MV-4-11 (cell line): ENCODE data around the gene ADAMTS17.

Source experiments
- DNase-seq: peaks from one replicate; lab custom pipeline; 2025; lab: John Stamatoyannopoulos, UW

ADAMTS17 gene, protein sequence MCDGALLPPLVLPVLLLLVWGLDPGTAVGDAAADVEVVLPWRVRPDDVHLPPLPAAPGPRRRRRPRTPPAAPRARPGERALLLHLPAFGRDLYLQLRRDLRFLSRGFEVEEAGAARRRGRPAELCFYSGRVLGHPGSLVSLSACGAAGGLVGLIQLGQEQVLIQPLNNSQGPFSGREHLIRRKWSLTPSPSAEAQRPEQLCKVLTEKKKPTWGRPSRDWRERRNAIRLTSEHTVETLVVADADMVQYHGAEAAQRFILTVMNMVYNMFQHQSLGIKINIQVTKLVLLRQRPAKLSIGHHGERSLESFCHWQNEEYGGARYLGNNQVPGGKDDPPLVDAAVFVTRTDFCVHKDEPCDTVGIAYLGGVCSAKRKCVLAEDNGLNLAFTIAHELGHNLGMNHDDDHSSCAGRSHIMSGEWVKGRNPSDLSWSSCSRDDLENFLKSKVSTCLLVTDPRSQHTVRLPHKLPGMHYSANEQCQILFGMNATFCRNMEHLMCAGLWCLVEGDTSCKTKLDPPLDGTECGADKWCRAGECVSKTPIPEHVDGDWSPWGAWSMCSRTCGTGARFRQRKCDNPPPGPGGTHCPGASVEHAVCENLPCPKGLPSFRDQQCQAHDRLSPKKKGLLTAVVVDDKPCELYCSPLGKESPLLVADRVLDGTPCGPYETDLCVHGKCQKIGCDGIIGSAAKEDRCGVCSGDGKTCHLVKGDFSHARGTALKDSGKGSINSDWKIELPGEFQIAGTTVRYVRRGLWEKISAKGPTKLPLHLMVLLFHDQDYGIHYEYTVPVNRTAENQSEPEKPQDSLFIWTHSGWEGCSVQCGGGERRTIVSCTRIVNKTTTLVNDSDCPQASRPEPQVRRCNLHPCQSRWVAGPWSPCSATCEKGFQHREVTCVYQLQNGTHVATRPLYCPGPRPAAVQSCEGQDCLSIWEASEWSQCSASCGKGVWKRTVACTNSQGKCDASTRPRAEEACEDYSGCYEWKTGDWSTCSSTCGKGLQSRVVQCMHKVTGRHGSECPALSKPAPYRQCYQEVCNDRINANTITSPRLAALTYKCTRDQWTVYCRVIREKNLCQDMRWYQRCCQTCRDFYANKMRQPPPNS

DNA sequence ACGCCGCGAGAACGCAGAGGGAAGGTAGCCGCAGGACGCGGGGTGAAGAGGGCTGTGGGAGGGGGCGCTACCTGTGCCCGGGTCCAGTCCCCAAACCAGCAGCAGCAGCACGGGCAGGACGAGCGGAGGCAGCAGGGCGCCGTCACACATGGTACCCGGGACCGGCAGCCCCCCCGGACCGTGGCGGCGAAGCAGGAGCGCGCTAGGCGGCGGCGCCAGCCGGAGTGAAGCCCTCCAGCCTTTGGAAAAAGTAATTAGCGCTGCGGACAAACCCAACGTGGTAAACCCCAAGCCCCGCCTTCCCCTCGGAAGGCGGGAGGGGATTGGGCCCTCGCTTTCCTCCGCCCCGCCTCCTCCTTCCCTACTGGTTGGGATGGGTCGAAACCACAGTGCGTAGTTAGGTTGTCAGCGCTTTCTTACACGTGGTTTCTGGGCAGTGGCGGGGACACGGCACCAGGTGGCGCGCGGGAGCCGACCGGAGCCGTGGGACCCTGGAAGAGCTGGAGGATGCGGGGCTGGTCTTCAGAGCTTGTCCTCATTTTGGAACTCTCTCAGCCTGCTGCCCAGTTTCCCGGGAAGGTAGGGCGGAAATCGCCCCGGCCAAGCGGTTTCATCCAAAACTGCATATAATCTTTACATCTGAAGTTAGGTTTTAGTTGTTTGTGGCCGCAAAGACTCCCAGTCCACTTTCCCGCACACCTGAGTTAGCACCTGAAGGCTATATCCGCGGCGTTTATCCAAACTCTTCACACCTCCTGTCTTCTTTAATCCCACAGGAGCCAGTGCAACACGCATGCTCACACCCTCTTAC lies at the start of gene ADAMTS17:
Gene ADAMTS17, minus strand, starts transcription at position 226 of the 811 bp plus-strand sequence. Its CDS starts 76 bp downstream, at position 150.
- peak; percentile 96 for DNase-seq

DNA sequence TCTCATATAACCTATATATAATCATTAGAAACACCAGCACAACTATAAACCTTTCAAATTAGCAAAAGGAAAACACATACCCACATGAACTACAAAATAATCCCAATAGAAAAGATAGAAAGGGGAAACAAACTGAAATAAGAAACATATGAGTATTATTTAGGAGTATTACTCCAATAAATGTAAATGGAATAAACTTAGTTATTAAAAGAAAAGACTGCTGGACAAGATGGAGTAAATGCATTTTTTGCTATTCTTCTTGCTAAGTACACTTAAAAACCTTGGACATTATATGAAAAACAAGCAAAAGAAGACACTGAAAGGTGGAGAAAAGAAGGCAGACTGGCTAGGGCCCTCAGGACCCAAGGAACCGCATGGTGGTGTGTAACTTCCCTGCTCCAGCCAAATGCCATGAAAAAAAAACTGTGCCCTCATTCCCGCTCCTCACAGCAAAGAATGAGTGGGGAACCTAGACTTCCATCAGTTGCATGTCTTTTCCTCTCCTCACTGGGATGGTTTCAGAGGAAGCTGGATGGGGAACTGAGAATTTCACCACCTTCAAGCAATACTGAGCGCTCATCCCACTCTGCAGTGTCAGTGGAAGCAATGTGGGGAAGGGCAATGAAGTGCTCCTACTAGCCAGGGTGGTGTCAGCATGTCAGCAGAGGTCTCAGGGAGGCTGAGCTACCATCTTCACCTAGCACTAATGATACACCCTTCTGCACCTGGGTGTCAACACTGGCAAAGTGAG lies 43.7 kb upstream of the ADAMTS17 start:
- peak; percentile 47 for DNase-seq

DNA sequence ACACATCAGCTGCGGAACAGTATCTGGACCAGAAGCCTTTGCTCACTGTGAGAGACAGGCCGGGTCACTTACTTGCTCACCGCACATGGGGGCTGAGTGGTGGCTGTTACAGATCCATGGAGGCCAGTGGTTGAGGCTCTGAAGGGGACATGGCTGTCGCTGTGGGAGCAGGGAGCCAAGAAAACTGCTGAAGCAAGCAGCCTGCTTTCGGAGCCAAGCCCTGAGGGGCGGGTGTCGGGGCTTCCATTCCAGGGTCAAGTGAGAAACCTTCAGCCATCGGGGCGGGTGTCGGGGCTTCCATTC lies 42.3 kb upstream of the ADAMTS17 start:
- DNase-seq, result no peak

DNA sequence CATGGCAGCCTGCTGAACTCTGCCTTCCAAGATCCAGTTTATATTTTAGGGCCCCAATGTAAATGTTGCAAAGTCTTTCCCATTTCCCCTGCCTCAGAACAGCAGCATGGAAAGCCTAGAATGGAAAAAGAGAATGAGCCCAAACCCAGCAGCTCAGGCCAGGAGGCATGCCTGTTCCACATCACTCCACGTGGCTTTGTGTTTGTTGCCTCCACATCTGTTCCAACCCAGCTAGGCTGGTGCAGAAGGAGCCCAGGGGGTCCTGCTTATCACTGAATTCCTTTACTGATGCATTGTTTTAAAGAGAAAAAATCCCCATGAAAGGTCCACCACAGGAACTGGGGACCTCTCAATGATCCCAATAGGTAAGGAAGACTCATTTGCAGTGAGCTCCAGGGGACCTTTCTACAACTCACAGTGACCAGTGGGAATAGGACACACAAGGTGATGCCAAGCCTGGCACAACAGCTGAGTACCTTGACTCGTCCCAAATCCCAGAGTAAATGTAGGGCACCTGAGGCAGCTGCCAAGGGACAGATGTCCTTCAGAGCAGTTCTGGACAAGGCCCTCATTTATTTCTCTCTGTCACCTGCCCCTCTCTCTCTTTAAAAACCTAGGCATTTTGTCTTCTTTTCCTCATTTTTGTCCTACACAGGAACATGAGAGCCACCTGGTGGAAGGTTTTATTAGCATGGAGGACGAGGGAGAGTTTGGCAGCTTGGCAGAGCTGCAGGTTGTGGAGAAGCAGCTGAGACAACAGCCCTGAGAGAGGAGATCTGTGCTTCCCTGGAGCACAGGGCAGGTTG lies 41.7 kb upstream of the ADAMTS17 start:
- DNase-seq, result peak; percentile 46

DNA sequence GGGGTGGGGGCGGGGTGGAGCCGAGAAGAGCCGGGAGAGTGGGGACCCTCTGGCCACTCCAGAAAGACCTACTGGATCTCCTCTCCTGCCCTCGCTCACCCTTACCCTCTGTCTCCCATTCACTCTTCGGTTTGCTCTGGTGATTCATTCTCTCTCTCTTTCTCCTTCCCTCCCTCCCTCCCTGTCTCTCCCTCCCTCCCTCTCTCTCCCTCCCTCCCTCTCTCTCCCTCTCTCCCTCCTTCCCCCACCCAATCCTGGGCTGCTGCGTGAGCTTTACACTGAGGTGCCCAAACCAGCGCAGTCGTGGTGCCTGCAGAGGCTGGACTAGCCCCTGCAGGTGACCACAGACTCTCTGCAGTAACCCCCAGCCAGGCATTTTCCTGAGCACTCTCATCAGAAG lies 32.2 kb upstream of the ADAMTS17 start:
- no peak for DNase-seq

DNA sequence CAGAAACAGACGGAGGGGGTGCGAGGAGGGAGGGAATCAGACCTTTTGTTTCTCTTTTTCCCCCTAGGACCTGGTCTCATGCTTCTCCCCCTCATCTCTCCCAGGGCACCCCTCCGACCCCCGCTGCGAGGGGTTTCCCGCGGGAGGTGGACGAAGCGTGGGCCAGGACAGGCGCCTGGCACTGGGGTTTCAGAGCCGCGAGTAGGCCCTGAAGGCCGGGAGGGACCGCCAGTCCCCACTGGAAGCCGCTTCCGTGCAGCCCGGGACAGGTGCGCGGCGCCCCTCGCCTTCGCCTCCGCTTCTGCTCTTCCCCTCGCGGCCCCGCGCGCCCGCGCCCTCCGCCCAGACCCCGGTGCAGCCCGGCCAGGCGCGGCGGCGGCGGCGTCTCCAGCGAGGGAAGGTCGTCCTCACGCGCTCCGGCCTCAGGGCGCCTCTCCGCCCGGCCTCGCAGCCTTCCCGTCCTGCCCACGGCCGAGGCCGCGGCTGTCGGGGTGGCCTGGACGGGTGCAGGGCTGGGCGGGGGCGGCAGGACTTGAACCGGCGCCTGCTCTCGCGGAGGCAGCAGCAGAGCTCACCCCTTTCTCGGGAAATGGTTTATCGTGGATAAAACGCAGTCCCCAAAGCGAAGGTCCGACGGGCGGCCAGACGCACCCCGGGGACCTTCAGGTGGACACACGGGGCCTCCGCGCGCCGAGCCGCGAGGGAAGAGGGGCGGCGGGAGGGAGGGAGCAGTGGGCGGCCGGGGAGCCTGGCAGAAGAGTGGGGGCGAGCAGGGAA lies 31.5 kb upstream of the ADAMTS17 start:
- no peak for DNase-seq

DNA sequence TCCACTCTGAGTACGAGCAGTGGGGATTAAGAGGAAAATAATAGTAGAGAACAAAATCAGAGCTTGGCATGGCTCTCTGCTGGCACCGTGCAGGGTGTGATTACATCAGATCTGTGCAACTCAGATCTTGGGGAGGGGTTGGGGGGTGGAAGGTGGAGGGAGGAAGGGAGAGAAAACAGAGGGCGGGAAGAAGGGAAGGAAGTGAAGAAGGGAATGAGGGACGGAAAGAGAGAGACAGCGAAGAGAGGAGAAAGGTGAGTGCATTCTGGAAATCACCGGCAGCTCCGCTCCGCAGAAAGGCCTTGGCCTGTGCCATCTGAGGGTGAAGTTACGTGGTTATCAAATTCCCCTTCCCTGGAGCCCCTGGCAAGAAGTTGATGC lies 31.0 kb upstream of the ADAMTS17 start:
- no peak for DNase-seq

DNA sequence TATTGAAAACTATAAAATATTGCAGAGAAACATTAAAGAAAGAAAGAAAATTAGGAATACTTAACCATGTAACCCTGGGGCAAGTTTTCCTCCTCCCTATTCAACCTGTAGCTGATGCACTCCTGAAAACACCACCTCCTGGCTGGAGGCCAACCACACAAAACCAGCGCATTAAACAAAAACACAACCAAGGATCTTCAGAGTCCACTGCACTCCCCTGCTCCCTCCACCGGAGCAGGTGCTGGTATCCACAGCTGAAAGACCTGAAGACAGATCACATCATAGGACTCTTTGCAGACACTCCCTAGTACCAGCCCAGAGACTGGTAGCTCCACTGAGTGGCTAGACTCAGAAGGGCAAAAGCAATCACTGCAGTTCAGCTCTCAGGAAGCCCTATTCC lies 13.6 kb upstream of the ADAMTS17 start:
- DNase-seq, result no peak

DNA sequence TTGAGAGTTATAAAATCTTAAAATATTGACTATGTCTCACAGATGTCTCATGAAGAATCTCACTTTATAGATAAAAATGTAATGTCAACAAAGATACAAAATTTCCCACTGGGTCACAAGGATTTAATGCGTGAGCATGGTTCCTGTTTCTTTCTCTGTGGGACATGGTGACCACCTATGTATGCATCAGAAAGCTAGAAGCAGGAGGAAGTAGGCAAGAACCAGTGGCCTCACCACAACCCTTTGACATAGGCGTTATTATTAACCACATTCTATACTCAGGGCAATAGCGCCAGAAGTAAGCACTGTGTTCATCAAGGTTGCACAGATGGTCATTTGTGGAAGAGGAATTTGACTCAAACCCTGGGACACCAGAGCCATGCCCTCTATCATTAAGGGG lies 11.7 kb upstream of the ADAMTS17 start:
- DNase-seq, result peak; percentile 93

DNA sequence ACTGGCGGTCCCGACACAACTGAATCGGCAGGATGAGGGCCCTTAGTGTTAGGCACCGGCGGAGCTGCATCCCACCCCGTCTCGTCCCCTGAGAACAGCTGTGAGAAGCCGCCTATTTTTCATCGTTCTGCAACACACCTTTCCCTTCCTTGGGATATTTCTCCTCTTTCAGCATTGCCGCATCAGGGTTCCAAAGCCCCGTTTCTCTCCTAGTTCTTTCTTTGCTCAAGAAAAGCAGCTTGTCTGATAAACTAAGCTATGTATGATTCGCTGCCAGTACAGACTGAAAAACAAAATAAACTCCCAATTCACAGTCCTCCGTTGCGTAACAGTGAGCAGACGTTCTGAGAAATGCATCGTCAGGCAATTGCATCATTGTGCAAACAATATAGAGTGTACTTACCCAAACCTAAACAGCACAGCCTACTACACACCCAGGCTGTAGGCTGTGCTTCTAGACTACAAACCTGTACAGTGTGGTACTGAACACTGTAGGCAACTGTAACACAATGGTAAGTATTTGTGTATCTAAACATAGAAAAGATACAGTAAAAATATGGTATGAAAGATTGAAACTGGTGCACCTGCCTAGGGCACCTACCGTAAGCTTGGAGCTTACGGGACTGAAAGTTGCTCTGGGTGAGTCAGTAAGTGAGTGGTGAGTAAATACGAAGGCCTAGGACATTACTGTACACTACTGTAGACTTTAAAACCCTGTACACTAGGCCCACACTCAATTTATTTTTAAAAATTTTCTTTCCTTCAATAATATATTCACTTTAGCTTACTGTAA lies 8.9 kb upstream of the ADAMTS17 start:
- DNase-seq, result peak; percentile 90

DNA sequence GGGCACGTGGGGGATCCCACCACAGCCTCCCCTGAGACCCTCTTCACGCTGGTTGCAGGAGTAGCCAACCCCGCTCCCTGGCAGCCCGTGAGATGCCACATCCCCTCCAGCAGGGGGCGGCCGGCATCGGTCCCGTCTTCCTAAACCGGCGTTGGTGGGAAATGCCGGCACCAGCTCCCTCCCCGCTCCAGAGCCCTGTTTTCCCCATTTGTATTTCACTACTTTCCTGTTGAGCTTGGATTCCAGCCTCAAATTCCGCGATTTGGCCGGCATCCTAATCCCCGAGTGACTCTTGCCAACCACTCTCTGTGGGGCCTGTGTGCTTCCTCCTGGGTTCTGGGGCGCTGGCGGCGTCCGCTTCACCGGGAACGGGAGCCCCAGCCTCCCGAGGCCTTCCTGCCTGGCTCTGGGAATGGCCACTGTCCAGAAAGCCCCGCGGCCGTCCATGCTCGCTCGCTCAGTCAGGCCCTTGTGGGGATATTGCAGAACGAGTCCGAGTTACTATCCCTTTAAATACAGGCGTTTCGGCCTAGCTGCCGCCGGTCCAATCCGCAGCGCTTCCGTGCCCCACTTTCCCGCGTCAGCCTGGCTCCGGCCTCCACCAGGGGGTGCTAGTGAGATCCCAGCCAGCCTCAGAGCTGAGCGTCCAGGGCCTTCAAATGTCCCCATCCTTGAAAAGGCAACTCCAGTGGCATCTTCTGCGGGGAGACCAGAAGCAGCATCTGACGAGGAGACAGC lies 8.1 kb upstream of the ADAMTS17 start:
- peak; percentile 89 for DNase-seq

DNA sequence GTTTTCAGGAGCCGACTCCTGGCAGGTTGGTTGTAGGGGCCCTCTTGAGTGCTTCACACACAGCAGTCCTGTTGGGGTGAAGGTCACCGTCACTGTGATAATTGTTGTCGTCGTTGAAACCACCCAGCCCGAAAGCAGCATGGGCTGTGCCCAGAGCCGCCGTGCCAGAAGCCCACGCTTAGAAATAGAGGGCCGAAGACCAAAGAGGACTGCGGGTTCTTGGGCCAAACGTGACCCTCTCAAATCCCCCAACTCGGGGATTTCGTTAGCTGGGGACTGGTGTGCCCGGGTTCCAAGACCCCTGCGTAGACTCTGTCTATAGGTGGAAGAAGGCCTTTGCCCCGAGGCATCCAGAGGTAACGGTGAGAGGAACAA lies 7.5 kb upstream of the ADAMTS17 start:
- DNase-seq, result no peak

DNA sequence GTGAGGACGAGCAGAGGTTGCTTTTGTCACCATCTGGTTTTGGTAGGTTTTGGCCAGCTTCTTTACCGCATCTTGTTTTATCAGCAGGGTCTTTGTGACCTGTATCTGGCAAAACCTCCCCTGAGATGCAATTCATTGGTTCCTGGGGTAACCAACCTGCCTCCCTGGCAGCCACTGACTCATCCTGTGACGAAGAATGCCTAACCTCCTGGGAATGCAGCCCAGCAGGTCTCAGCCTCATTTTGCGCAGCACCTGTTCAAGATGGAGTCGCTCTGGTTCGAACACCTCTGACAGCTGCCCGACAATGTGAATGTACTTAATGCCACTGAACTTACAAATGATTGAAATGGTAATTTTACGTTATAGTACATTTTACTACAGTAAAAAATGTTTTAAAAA lies 6.8 kb upstream of the ADAMTS17 start:
- no peak for DNase-seq

DNA sequence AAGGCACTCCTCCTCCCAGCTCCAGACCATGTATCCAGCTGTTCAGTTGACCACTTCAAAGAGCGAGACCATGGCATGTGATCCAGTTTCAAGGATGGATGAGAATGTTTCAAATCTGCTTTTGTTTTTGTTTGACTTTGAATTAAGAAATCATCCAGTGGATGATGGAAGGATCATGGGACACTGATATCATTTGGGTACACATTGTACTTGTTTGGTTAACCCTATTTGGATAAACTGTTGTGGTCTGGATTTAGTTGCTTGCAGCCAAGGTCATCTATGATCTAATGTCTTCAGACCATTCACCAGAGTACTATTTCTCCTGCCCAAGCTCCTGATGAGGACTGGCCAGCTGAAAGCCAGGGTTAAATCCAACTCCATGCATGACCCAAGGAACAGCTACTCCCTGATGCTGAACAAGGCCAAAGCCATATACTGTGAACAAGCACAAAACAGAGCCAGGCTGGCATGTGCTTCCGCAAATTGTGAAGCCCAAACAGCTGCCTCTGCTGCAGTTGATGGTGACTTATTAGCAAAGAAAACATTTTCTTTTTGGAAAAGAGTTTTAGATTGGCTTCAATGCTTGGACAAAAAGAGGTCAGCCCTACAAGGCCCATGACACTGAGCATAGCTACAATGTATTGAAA lies 5.2 kb upstream of the ADAMTS17 start:
- no peak for DNase-seq

DNA sequence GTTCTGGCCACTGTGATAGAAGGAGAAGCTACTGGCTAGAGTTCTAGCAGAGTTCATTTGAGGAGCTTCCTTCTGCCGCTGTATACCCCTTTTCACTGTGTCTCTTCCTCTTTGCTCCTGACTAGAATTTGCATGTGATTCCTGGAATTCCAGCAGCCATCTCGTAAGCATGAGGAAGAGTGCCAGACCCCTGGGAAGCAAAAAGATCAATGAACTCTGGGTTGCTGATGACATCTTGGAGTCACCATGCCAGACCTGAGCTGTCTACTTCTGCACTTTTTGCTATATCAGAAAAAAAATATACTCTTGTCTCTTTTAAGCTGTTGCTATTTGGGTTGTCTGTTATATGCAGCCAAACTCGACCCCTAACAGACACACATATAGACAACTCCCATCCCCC lies 3.7 kb upstream of the ADAMTS17 start:
- no peak for DNase-seq

DNA sequence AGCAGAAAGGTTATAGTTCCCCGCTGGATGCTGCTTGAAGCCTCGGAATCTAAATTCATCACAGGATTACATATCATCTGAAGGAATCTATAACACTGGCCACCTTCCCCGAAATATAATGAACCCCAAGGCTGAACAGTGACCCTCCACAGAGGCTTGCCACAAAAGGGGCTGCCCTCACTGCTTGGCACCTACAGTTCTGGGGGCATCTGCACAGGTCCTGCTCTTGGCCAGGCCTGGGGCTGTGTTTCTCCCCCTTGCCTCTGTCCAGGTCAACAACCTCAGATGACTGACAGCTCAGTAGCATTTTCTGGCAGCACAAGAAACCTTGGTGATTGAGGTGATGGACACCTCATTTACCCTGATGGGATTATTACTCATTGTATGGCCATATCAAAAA lies 1.5 kb upstream of the ADAMTS17 start:
- DNase-seq, result no peak

DNA sequence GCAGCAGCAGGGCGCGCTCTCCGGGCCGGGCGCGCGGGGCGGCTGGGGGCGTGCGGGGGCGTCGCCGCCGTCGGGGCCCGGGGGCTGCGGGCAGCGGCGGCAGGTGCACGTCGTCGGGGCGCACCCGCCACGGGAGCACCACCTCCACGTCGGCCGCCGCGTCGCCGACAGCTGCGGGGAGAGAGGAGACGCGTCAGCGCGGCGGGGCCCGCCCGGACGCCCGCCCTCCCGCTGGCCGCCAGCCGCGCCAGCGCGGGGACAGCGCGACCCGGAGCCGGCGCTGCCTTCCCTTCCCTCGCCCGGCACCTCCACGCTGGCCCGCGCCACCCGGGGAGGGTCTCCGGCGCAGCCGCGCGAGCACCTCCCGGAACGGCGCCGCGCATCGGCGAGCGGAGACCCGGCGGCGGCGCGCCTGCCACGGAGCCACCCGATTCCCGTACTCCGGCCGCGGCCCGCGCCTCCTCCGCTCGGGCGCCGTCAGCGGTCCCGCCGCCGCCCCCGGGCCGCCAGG lies 481 bp downstream of the ADAMTS17 start:
- no peak for DNase-seq
